EH (cell line): ENCODE data around the gene CTU2.

ENCODE experiments used
- DNase-seq: peaks from one replicate; pipeline ENCODE4 v3.0.0-alpha.2; 2015; ENCODE audit warnings: low read depth

Gene CTU2

DNA sequence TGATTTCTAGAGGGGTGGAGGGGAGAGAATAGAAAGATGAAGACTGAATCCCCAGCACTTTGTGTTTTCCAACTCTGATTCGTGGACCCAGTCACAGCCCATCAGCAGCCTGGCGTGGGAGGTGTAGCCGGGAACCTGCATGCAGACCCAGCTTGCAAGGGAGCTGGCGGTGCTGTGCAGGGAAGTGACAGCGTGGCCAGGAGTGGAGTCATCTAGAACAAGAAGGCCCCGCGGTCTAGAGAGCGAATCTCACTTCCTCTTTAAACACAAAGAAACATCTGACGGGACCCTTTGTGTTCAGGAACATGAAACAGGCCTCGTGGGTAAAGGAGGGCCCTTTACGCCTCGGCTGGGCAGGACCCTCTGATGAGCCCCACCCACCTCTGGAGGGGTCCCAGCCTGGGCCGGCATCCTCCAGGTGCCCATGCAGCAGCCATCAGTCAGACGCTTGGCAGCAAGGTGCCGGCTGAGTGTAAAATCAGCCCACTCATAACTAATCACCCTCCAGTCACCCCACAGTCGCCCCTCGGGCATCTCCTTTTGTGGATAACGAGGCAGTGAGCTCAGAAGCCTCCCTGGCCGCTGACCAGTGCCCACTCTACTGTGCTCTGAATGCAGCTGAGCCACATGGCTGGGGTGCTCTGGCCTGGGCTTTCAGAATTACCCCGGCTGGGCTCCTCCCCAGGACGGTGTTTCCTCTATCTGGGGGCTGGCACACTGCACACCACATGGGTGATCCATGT, 24.4 kb upstream of the CTU2 start:
- no peak for DNase-seq

DNA sequence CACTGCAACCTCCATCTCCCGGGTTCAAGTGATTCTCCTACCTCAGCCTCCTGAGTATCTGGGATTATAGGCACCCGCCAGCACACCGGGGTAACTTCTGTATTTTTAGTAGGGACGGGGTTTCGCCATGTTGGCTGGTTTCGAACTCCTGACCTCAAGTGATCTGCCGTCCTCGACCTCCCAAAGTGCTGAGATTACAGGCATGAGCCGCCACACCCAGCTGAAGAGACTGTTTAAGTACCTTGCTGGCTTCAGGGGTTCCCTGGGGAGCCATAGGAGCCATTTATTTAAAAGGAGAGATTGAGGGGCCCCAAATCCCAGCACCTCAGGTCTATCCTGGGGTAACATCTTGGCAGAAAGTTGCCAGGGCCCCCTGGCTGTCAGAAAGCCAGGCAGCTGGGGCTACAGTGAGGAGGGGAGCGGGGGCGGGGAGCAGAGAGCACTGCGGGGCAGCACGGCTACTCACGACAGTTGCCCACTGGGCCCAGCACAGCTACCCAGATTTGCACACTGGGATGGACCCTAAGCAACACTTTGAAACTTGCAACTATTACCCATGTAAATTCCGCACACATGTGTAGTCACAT, 21.6 kb upstream of the CTU2 start:
- no peak for DNase-seq

DNA sequence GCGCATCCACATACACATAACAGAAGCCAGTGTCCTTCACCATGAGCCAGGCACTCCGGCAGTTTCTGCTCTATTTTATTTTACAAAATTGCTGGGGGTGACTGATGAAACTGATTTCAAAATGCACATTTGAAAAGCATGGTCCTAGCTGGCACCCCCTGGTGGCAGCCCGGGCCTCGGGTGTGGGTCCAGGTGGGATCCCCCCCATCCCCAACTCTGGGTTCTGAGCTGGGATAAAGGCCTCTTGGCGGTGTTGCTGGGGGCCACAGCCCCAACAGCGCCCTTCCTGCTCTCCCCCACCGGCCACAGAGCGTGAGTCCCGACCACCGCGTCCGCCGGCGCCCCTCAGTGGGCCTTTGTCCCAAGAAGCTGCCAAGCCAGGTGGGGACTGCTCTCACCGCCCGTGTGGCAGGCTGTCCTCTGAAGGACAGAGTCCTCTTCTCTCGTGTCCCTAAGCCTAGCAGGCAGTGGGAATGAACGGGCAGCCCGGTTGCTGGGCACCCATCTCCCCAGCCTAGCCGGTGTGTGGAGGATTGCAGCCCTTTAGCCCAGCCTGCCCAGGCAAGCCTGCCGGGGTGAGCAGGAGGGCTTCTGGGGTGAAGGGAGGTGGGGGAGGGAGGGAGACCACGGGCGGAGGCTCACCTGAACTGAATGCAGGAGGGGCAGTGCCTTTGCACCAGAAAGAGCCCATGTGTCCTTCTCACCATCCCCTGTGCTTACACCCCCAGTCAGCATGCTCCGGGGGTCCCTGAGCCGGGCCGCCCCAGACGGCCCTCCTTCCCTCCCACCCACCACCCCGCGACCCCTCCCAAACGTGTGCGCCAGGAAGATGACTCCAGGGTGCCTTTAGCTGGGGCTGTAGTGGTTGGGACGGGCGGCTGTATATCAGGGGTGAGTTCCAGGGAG, 20.9 kb upstream of the CTU2 start:
- DNase-seq = peak; percentile 56

DNA sequence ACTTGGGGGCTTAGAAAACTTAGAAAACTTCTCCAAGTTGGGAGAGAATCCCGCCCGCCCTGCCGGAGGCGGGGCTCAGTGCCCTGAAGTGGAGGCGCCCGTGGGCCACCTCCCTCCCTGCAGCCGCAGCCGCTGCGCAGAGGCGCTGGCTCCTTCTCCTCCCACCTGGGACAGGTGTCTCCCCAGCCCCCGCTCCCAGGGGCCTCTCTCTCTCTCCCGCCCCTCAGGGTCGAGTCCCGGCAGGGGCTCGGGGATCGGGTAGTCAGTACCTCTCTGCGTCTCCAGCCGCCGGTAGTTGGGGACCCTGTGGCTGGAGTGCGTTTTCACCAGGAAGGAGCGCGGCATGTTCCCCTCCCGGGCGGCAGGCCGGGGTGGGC, 20.3 kb upstream of the CTU2 start:
- DNase-seq = no peak

DNA sequence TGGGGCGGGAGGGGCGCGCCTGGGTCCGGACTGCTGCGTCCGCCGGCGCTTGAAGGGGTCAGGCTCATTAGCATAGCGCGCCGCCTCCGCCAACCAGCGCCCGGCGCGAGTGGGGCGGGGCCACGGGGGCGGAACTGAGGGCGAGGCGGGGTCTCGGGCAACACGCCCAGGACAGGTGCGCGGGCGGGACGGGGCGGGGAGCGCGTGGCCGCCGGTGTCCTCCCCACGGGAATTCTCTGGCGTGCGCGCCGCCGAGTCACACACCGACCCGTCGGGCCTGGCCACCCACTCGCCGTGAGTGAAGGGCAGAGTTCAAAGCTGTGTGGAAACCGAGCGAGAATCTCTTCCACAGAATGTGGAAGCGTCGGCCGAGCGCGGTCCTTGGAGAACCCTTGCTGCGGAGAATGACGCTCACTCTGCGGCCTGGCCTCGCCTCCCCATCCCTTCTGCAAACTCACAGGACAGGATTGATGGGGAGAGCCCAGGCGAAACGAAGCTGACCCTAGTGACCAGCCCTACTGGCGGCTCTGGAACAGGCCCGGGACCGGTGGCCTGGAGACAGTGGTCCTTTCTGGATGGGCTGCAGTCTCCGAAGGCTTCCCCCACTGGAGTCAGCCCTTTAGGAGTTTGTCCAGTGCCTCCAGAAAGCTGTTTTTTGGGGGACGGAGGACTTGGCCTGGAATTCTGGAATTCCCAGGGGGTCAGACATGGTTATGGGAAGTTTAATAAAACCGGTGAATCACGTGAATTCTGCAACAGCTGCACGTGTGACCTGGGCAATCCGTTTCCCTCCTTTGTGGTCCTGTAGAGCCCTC, 19.7 kb upstream of the CTU2 start, which contains the start of gene SNAI3:
TSS of gene SNAI3 (minus strand) at position 69 of the 815 bp plus-strand sequence. CDS start 101 bp downstream, outside the sequence.
- peak; percentile 61 for DNase-seq

DNA sequence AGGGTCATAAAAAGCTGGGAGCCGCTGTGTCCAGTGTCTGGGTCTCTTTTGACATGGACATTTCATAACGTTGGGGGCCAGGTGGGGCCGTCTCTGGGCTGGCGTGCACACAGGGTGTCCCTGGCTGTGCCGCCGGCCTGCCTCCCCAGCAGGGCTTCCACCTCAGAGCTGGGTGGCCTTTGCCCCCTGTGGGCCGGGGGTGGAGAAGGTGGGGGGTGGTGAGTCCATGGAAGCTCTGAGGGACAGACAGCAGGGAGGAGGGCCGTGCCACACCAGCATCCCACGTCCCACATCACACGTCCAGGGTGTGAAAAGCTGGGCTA, 19.1 kb upstream of the CTU2 start:
- DNase-seq = no peak

DNA sequence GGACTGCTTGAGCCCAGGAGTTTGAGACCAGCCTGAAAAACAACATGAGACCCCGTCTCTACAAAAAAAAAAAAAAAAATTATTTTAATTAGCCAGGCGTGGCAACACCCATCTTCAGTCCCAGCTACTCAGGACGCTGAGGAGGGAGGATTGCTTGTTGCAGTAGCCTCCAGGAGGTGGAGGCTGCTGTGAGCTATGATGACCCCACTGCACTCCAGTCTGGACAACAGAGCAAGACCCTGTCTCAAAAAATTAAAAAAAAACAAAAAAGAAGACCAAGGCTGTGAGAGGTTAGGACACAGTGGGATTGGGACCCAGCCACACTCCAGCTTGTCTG, 18.7 kb upstream of the CTU2 start:
- DNase-seq = no peak

DNA sequence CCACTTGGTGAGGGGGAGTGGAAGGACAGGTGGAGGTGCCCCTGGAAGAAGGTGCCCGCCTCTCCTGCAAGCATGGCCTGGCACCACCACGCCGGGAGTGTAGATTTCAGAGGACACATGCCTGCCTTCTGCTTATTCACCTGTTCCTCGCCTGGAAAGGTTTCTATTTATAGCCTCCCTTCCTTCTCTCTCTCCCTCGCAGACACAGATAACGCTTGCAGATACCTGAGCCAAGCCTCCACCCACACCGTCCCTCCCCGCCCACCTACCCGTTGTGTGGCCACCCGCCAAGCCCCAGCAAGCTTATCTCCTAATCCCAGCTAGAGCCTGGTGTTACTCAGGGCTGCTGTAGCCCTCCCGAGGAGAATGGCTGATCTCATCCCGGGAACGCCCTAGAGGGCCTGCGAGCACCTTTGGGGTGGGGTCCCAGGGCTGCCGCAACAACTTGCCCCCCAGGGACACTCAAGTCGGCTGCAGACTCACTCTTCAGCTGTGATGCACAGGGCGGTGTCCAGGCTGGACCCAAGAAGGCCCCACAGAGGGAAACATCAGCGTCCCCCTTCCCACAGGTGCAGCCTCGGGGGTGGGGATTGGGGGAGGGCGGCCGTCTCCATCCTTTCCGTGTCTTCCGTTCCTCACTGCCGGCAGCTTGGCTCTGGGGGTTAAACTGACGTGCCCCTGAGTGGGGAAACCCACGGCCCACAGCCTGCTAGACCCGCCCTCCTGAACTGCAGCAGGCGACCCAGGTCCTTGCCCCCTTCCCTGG, 18.1 kb upstream of the CTU2 start:
- DNase-seq = no peak

DNA sequence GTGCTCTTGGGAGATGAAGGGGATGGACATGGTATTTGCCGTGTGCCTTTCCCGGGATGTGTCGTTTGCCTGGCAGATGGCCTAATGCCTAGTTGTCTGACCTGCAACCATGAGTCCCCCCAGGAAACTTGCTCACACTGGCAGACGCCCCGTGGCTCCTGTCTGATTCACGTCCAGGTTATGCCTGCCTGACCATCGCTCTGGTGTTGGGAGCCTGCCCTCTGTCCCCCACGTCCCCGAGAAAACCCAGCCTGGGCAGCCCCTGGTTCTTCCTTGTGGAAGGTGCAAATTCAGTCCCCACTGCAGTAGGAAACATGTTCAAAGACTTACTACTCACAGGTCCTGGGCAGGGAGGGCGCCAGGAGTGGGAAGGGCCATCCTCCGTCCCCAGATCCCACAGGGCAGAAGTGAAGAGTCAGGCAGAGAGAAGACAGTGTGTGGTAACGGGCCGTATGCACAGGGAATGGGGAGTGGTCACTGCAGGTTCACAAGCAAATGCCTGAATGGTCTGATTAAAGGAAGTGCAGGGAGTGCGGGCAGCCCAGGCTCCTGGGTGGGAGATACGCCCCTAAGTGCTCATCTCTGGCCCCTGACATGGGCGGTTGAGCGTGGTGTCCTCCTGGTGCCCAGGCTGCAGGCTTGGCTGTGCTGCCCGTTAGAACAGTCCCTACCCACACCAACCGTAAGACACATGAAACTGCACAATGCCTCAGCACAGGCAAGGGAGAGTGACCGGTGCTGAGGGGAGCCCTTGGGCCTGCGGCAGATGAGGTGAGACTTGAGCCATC, 15.8 kb upstream of the CTU2 start:
- DNase-seq = no peak

DNA sequence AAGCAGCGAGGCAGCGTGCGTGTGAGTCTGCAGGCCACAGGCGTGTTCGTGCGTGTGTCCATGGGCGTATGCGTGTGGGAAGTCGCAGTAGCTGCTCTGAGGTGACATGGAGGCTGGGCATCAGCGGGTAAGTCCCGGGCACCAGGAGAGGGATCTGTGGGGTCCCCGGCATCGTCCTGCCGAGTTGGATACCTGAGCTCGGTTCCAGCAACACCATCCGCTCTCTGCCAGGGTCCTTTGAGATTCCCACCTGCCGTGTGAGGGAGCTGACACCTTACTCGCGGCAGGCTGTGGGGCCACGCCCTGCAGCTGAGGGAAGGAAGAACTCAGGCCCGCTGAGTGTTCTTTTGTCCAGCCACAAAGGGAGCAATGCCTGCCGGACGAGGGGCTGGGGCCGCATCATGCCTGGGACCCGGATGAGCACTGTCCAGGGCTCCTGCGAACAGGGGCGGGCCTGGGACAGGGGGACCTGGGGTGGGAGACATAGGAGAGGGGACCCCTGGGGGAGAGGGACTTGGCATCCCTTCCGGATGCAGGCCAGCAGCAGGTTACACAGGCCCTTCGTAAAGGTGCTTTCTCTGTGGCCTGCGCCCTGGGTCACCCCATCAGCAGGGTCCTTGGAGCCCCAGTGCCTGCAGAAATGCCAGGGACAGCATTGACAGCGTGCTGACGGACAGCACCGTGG, 15.0 kb upstream of the CTU2 start:
- no peak for DNase-seq

DNA sequence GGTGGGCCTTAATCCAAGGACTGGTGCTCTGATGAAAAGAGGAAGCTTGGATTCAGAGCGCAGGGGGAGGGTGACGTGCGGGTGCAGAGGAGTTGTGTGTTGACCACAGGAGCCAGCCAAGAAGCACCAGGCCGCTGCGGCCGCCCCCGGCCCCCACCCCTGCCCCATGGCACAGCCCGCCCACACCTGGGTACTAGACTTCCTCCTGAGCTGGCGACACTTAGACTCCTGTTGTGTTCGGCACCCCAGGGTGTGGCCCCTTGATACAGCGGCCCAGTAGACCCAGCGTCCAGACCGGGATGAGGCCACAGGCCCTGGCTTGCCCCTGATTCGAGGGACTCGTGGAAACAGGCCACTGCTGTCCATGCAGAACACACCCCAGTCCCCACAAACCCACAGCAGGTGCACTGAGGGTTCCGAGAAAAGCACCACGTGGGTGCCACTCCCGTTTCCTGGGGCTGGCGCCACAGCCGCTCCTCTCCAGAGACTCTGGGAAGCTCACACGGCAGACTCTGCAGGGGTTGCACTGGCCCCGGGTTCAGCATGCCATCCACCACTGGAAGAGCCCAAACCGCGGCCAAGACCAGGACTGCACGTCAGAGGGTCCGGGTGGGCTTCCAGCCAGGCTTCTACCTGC, 14.3 kb upstream of the CTU2 start:
- no peak for DNase-seq

DNA sequence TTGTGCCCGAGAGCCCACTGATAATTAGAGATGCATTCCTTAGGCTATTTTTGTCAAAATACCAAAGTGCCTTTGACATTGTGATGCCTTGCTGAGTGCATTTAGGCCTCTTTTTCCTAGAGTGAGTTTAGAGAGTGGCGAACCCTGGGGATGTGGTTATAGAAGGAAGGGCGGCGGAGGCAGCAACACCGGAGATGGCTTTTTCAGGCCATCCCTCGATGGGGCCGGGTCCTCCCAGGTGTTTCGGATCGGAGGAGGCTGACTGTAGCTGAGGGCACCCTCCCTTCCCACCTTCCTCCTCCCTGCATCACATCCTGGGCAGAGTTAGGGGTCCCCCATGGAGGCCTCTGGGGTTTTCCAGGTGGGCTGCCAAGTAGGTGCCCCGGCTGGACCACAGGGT, 13.4 kb upstream of the CTU2 start:
- no peak for DNase-seq

DNA sequence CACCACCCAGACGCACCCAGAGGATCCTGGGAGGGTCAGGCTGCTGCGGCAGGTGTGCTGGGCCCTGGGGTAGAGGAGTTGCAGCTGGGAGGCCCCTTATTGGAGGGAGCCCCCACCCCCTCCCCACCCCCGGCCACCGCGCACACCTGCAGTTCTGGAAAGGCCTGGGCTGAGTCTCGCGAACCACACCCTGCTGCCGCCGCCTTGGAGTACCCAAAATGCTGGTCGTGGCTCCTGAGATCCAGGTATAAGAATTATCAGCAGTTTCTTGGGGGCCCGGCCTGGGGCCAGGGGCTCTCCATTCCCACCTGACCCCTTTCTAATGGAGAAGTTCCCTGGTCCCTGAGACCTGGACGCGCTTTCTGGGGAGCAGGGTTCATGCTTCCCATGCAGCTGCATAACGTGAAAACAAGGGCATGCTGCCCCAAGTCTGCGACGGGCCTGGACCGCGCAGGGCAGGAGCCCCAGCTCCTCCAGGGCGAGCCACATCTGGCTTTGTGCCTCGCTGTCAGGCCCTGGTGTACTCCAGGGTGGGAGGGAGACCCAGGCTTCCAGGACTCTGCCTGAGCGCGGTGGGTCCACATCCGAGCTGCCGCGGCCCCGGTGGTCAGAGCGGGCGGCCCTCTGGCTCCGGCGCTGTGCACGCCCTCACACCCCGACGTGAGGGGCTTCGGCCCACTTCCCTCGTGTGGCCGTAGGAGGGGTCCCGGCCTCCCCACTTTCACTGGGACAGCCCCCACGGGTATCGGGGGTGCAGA, 12.7 kb upstream of the CTU2 start:
- no peak for DNase-seq

DNA sequence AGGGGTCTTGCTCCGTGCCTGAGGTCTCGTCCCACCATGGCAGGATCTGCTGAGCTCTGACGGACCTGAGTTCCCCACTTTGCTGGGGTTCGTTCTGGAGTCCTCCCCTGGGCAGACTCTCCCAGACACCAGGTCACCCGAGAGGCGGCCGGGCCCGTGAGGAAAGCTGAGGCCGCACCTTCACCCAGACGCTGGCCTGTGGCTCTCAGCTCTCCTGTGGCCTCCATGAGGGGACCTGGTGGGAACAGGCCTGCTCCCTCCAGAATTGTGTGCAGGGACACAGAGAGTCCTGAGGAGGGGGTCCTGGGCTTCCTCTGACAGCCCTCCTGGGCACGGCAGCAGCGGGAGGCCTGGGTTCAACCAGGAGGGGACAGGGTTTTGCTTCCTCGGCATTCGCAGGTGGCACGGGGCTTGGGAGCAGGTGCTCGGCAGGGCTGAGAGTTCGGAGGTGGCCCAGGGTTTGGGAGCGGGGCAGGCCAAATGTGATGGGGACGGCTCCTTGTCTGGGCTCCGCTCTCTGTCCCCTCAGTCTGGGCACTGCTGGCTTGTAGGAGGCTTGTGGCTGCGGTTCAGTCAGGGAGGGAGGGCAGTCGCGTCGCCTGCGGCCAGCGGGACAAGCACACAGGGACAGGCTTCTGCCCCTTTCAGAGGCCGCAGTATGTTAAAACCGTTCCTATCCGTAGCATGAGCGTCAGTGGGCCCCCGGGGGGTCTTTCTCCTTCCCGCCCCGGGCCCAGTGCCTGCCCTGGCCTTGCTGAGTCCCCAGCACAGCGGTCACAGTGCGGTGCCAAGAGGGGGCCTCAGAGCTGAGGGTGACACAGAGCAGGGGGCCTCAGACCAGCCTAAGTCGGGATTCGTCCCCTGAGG, 11.8 kb upstream of the CTU2 start:
- DNase-seq = no peak

DNA sequence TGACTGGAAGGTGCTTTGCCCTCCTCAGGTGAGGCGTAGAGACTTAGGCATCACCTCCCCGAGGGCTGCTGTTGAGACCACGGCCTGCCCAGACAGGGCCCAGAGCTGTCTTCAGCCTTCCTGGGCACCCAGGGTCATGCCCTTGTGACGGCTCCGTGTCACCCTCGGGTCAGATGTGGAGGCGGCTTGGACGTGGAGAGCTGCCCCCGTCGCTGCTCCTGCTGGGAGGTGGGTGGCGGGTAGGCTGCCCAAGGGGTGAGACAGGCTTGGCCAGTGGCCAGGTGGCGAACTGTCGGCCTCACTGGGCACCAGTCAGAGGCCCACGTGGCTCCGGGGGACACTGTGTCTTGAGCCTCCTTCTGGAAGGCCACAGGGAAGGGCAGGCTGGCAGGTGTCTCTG, 11.1 kb upstream of the CTU2 start:
- no peak for DNase-seq

DNA sequence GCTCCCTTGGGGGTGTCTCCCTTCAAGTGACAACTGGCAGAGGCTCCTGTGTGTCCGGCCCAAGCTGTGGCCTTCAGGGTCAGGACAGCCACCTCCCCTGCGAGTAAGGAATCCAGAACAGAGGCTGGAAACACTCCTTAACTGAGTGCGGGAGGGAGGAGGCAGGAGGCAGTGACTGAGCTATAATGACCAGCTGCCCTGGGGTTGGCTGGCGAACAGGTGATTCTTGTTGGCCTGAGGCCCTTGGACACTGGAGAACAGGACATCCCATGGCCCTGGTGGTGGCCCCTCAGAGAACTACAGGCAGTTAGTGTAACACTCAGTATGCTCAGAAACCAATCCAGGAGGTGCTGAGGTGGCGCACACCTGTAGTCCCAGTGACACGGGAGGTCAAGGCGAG, 10.6 kb upstream of the CTU2 start:
- DNase-seq = no peak

DNA sequence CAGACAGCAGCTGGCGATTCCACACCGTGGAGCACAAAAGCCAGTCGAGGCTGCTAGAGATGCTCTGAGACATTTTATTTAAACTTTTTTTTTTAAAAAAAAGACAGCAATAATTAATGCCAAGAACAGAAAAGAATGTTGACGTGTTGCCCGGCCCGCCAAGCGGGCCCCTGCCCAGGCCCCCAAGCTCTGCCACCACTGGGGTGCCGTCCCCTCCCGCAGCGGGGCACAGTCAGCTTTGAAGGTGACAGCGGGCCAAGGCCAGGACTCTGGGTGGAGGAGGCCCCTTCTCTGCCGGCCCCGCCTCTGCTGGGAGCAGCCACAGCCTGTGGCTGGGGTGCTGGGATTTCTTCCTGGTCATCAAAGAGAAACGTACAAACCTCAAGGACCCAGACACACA, 9.9 kb upstream of the CTU2 start:
- DNase-seq = no peak
